ENCODE results near the gene RBM15B.
A peak's percentile ranks its signal among the peaks of the same experiment; 100 is the strongest.

Gene RBM15B

DNA sequence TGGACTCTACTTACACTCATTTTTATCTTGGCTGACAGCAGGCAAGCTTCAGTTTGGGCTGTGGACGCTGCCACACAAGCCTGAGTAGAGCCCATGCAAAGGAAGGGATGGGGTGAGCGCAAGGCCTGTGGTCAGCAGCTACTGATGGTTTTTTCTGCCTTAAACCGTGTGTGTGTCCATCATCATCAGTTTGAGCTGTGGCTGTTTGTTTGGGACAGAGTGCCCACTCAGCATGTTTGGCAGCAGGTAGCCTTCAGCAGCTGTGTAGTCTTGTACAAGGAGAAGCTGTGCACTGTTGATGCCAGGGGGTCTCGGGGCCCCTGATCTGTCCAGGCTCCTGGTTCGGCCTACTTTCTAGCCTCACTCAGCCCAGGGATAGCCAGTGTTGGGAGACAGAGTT is 3.5 kb downstream of the RBM15B start:
- Mint-ChIP-seq H3K9me3 (no peaks in the 10 kb centered on the region), H3K27ac (peak overlapping the region; percentile 68), H3K27me3 (no peaks in the 10 kb centered on the region), H3K4me1 (ENCODE audit: low read depth) (peaks cover 46% of the 10 kb centered on the region), H3K4me3 (peak overlapping the region; percentile 61), H3K36me3 (ENCODE audit: low read depth) (peaks cover 44% of the 10 kb centered on the region)

DNA sequence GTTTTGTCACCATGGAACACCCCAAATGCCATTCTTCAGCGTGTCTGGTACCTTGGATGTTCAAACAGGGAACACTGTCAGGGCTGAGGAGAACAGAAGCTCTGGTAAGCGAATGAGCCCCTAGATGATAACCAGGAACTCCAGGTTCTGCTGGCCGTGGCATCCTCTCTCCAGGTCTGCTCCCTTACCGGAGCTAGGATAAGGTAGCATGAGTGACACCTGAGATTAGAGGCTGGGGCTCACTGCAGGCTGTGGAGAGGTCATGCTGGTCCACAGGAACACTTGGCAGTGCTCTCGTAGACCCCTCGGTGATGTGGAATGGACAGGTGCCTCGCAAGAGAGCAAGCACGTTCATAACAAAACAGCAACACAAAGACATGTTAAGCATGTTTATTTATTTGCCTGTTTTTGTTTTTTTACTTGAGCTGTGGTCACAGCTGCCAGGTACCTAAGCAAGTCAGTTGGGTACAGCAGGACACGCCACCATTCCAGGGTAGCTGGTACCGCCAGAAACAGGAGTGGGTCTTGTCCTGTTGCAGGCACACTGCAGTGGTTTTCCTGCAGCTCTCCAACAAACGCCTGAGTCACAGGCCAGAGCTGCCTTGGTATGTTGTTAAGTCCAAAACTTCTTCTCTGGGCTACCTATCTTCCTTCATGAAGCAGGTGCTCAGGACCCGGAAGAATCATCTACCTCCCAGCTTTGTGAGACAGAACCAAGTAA is 4.6 kb downstream of the RBM15B start:
- Mint-ChIP-seq H3K4me1 (ENCODE audit: low read depth) (peaks cover 40% of the 10 kb centered on the region), H3K27me3 (no peaks in the 10 kb centered on the region), H3K27ac (peak overlapping the region; percentile 69), H3K36me3 (ENCODE audit: low read depth) (peaks cover 44% of the 10 kb centered on the region), H3K4me3 (peak overlapping the region; percentile 36), H3K9me3 (no peaks in the 10 kb centered on the region)

DNA sequence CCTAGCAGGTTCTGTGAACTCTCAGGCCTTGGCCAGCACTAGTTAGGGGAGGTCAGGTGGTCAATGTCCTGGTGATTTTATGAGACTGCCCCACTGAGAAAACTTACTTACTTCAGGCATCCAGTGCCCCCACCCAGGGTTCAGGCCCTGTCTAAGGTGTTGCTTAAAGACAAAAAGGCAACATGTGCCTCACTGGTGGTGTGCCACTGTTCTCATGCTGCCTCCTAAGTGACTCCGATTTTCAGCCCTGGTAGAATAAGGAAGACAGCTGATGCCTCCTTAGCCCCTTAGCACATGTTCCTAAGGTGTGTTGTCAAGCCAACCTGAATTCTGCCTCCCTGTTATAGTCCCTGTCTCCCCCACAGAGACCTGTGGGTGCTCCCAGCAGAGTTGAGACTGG is 5.3 kb downstream of the RBM15B start:
- H3K4me1 Mint-ChIP-seq (ENCODE audit: low read depth), result peaks cover 40% of the 10 kb centered on the region
- no peaks in the 10 kb centered on the region for H3K27me3 Mint-ChIP-seq
- peaks cover 48% of the 10 kb centered on the region for H3K36me3 Mint-ChIP-seq (ENCODE audit: low read depth)
- peak overlapping the region; percentile 69 for H3K27ac Mint-ChIP-seq
- no peaks in the 10 kb centered on the region for H3K9me3 Mint-ChIP-seq
- H3K4me3 Mint-ChIP-seq, result no peak overlapping the region

DNA sequence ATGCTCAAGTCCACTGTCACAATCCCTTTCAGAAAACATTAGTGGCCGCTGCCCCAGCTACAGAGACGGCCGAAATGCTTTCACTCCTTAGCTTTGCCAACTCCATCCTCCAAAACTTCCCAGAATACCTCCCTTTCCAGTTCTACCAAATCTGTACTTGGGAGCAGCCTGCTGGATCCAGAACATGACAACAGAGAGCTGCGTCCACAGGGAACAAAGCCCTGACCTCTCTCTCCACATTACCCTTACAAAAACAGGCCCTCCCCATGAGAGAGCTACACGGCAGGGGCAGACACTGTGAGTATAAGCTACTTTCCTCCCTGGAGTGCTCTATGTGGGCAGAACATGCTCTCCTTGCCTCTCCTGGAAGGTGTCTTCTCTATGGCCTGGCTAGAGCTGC is 6.3 kb downstream of the RBM15B start:
- Mint-ChIP-seq H3K4me1 (ENCODE audit: low read depth) (peaks cover 38% of the 10 kb centered on the region), H3K36me3 (ENCODE audit: low read depth) (peaks cover 58% of the 10 kb centered on the region), H3K4me3 (no peak overlapping the region), H3K27me3 (no peaks in the 10 kb centered on the region), H3K27ac (no peak overlapping the region), H3K9me3 (no peaks in the 10 kb centered on the region)

DNA sequence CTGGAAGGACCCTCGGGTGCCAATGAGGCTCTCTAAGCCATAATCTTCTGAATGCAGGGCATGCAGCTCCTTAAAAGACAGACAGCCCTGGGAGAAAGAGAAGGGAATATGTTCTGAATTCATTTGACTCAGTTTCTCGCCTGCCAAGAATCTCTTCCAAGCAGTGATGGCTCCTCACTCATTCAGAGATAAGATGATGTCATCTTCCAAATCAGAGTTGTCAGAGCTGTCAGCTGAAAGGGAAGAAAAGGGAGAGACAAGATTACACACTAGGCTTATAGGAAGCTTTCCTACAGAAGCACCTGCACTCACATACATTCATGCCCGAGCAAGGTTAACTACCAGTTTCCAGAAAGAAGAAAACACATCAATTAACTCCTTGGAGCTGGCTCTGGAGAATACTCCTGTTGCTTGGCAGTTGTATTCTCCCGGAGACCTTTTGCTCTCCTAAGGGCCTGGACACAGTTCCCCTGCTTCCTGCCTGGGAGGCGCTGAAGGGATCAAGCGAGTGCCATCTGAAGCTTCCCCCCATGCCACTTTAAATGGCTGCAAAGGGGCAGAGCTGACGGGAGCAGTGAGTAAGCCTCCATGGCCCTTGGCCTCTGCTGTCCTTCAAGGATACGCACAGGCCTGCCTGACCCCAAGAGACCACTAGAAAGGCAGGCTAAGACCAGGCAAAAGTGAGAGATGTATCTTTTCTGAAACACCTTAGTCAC is 7.7 kb downstream of the RBM15B start:
- Mint-ChIP-seq H3K4me1 (ENCODE audit: low read depth) (peaks cover 28% of the 10 kb centered on the region), H3K27me3 (no peaks in the 10 kb centered on the region), H3K36me3 (ENCODE audit: low read depth) (peaks cover 58% of the 10 kb centered on the region), H3K27ac (peak overlapping the region; percentile 13), H3K4me3 (no peak overlapping the region), H3K9me3 (no peaks in the 10 kb centered on the region)

DNA sequence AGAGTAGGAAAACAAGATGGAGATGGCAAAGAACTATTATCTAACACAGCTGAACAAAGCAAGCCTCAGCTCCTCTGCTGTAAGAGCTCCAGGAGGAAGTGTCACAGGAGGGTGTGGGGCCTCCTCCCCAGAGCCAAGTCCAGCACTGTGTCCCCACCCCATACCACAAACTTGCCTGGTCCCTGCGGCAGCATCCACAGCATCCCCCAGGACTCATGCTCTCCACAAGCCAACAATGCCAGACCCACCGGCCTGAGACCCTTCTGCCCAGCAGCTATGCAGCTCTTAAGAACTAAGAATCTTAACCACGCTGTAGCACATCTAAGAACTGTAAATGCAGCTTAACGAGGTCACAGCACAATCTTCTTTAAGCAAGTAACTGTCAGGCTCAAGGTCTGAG is 9.1 kb downstream of the RBM15B start:
- Mint-ChIP-seq H3K27ac (no peak overlapping the region), H3K4me3 (no peak overlapping the region), H3K9me3 (no peaks in the 10 kb centered on the region), H3K36me3 (ENCODE audit: low read depth) (peaks cover 51% of the 10 kb centered on the region), H3K4me1 (ENCODE audit: low read depth) (peaks cover 14% of the 10 kb centered on the region), H3K27me3 (no peaks in the 10 kb centered on the region)

DNA sequence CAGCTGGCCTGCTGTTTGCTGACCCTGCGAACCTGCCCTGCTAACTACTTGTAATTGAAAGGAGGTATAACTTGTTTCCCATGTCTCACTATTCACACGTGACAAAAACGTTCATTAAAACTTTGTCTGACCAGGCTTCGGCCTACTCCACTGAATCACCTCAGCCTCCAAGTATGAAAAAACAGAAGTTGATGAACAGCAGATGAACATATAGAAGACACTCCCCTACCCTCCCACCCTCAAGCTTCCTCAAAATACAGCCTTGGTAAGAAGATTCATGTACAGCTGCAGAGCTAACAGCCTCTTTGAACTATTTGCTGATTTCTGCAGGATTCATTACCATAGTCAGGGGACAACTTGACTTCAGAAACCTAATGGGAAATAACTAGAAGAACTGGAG is 10.7 kb downstream of the RBM15B start:
- Mint-ChIP-seq H3K27ac (peak overlapping the region; percentile 50), H3K36me3 (ENCODE audit: low read depth) (peaks cover 52% of the 10 kb centered on the region), H3K9me3 (no peaks in the 10 kb centered on the region), H3K27me3 (no peaks in the 10 kb centered on the region), H3K4me3 (no peak overlapping the region), H3K4me1 (ENCODE audit: low read depth) (peaks cover 6% of the 10 kb centered on the region)

DNA sequence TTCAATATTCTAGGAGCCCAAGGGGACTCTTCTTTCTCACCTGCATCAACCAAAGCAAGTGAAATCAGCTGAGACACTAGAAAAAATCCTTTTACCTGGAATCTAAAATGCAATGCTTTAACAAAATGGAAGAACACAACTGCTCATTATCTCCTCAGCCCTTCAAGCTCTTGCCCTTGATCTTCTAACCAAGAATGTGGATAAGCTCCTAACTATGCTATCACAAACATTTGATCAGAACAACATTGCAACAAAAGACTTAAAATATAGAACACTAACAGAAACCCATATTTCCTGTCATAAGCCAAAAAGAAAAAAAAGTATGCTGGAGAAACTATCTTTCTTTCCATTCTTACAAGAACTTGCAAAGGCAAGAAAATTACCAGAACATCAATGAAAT is 12.6 kb downstream of the RBM15B start:
- Mint-ChIP-seq H3K4me1 (ENCODE audit: low read depth) (peaks cover 3% of the 10 kb centered on the region), H3K27me3 (no peaks in the 10 kb centered on the region), H3K36me3 (ENCODE audit: low read depth) (peaks cover 60% of the 10 kb centered on the region), H3K4me3 (no peak overlapping the region), H3K9me3 (no peaks in the 10 kb centered on the region), H3K27ac (peak overlapping the region; percentile 27)

DNA sequence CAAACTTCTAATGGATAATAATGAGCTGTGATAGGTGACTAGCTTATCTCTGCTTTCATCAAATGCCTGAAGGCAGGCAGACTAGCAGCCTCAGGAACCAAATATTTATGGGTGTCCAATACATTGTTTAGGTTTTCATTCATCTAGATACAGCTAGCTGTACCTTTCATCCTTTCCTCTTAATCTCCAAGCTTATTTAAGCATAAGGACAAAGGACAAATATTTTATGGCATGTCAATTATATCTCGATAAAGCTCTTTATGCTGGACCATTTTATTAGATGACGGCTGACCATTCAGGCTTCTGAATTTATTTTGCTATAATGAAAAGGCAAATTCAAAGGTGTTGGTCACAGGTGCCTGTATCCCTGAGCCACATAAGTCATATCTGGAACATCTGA is 16.9 kb downstream of the RBM15B start:
- H3K4me1 Mint-ChIP-seq (ENCODE audit: low read depth), result peaks cover 3% of the 10 kb centered on the region
- H3K27me3 Mint-ChIP-seq, result no peaks in the 10 kb centered on the region
- peaks cover 57% of the 10 kb centered on the region for H3K36me3 Mint-ChIP-seq (ENCODE audit: low read depth)
- H3K27ac Mint-ChIP-seq, result no peak overlapping the region
- H3K9me3 Mint-ChIP-seq, result no peaks in the 10 kb centered on the region
- no peak overlapping the region for H3K4me3 Mint-ChIP-seq

DNA sequence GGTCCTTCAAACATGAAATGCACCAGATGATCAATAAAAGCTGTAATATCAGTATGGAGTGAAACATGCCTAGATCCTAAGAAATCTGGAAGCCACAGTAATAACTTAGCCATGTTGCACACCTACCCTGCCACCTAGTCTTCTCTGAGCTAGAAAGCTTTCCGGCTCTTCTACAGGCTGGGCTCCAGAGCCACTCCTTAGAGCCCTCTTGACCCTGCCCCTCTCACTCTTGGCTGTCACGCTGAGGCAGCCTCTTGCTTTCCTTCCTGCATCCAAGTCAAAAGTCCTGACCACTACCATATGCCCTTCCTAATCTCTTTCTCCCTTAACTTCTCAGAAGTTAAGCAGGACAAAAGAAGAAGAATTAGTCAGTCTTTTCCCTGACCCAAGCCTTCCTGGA is 17.7 kb downstream of the RBM15B start:
- Mint-ChIP-seq H3K9me3 (no peaks in the 10 kb centered on the region), H3K4me3 (no peak overlapping the region), H3K27me3 (no peaks in the 10 kb centered on the region), H3K36me3 (ENCODE audit: low read depth) (peaks cover 57% of the 10 kb centered on the region), H3K4me1 (ENCODE audit: low read depth) (peaks cover 3% of the 10 kb centered on the region), H3K27ac (peak overlapping the region; percentile 23)

DNA sequence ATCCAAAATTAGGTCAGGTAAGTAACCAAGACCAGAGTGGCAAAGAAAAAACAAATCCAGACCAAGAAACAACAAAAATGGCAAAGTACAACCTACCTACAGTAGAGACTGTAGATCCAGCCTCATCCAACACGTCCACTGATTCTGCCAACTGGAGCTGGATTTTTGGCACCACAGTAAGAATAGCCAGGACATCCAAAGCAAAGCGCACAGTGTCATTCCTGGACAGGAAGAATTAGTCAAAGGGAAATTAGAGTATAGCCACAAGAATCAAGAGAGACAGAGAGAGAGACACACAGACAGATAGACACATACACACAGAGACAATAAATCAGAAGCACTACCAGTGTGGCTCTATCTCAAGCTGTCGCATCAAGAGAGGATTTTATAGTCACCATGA is 31.1 kb downstream of the RBM15B start:
- H3K27me3 Mint-ChIP-seq, result no peaks in the 10 kb centered on the region
- H3K4me3 Mint-ChIP-seq, result no peak overlapping the region
- H3K9me3 Mint-ChIP-seq, result no peaks in the 10 kb centered on the region
- H3K36me3 Mint-ChIP-seq (ENCODE audit: low read depth), result peaks cover 66% of the 10 kb centered on the region
- no peaks in the 10 kb centered on the region for H3K4me1 Mint-ChIP-seq (ENCODE audit: low read depth)
- H3K27ac Mint-ChIP-seq, result no peak overlapping the region

DNA sequence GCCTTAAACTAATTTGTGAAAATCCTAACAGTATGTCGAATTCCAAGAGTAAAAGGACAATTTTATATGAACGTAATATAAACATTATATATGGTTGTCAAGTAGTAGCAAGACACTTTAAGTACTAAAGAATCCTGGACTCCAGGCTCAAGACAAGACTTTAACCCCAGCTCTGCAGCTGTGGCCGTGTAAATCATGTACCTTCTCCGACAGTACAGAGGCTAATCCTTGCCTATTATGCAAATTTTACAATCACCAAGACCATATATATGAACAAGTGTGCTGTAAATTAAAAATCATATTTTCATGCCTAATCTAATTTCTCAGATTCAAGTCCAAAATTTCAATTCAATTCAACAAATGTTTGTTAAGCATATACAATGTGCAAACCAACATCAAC is 35.8 kb downstream of the RBM15B start:
- Mint-ChIP-seq H3K27me3 (no peaks in the 10 kb centered on the region), H3K4me1 (ENCODE audit: low read depth) (no peaks in the 10 kb centered on the region), H3K36me3 (ENCODE audit: low read depth) (peaks cover 57% of the 10 kb centered on the region), H3K27ac (no peak overlapping the region), H3K4me3 (no peak overlapping the region), H3K9me3 (no peaks in the 10 kb centered on the region)

DNA sequence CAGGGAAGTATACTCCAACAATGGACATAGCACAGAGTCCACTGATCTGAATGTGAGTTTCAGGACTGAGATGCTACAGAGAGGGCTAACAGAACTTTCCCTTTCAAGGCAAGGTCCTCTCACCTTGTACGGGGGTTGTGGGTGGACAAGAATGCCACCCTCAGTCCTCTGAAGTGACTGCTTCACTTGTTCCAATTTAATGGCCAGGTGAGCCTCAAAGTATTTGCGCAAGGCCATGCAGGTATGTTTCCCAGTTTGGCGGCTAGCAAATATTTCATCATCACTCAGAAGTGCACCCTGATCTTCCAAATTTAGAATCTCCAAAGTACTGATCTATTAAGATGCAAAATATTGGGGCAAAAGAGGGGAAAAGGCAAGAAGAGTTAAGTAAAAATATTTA is 38.1 kb downstream of the RBM15B start:
- Mint-ChIP-seq H3K4me3 (no peak overlapping the region), H3K4me1 (ENCODE audit: low read depth) (no peaks in the 10 kb centered on the region), H3K27ac (no peak overlapping the region), H3K36me3 (ENCODE audit: low read depth) (peaks cover 54% of the 10 kb centered on the region), H3K27me3 (no peaks in the 10 kb centered on the region), H3K9me3 (no peaks in the 10 kb centered on the region)

DNA sequence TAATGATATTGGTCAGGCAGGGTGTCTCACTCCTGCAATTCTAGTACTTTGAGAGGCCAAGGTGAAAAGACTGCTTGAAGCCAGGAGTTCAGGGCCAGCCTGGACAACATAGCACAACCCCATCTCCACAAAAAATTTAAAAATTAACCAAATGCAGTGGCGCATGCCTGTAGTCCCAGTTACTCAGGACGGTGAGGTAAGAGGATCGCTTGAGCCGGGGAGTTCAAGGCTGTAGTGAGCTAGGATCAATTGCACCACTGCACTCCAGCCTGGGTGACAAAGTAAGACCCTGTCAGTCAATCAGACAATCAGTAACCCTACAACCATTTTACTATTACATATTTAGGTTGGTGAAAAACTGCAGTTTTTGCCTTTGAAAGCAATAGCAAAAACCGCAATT is 43.0 kb downstream of the RBM15B start:
- H3K4me3 Mint-ChIP-seq, result no peak overlapping the region
- H3K36me3 Mint-ChIP-seq (ENCODE audit: low read depth), result peaks cover 59% of the 10 kb centered on the region
- no peaks in the 10 kb centered on the region for H3K9me3 Mint-ChIP-seq
- H3K27me3 Mint-ChIP-seq, result no peaks in the 10 kb centered on the region
- H3K4me1 Mint-ChIP-seq (ENCODE audit: low read depth), result peaks cover 7% of the 10 kb centered on the region
- no peak overlapping the region for H3K27ac Mint-ChIP-seq

DNA sequence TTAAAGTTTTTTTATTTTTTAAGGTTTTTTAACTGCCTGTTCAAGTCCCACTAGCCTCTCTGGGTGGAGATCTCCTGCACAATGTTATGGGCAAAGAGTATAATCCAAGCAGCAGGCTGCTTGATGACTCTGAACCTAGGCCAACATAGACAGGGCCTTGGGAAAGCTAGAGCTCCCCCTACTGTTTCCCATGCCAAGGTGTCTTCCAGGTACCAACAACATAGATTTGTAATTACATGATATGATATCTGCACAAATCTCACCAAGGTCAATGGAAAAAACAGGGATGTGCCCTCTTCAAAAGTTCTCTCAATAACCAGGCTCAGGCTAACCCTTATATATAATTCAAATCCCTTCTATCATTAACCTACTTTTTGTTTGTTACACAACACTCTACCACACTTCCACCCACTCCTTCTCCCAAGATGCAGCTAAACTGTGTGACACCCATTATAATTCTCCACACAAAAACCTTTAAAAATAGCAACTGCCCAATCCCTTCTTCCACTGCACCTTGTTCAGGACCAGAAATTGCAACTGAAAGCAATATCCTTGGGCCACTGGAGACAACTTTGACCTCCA is 43.8 kb downstream of the RBM15B start:
- Mint-ChIP-seq H3K9me3 (no peaks in the 10 kb centered on the region), H3K36me3 (ENCODE audit: low read depth) (peaks cover 54% of the 10 kb centered on the region), H3K4me3 (no peak overlapping the region), H3K27ac (no peak overlapping the region), H3K4me1 (ENCODE audit: low read depth) (peaks cover 7% of the 10 kb centered on the region), H3K27me3 (no peaks in the 10 kb centered on the region)
